Hypothalamus (tissue), 51 donors: ENCODE data around the gene TCF7.

Experiments
- DNase-seq, 51 donors: peaks; one replicate each; lab custom pipeline; 2025; lab: John Stamatoyannopoulos, UW

TCF7 gene

GRCh38 chr5:134088994-134089560 lies 25.4 kb upstream of the TCF7 start:
- no peak for DNase-seq

- no peak for DNase-seq
Observed at GRCh38 chr5:134090522-134090921, 24.0 kb upstream of the TCF7 start.

GRCh38 chr5:134091626-134092121 lies 22.8 kb upstream of the TCF7 start:
- DNase-seq: peak in 11 of 51 donors; percentile 12 to 38 (median 22)

GRCh38 chr5:134092875-134093274 lies 21.6 kb upstream of the TCF7 start:
- no peak for DNase-seq

- DNase-seq: no peak
Observed at GRCh38 chr5:134093351-134093750, 21.1 kb upstream of the TCF7 start.

GRCh38 chr5:134095293-134095692 lies 19.2 kb upstream of the TCF7 start:
- DNase-seq: no peak

- DNase-seq: no peak
Observed at GRCh38 chr5:134095887-134096589, 18.4 kb upstream of the TCF7 start.

- DNase-seq: no peak
Observed at GRCh38 chr5:134097211-134097749, 17.2 kb upstream of the TCF7 start.

GRCh38 chr5:134098690-134099089 lies 15.8 kb upstream of the TCF7 start:
- DNase-seq: no peak

GRCh38 chr5:134099288-134099872 lies 15.1 kb upstream of the TCF7 start:
- DNase-seq: no peak

- no peak for DNase-seq
Observed at GRCh38 chr5:134099939-134100282, 14.6 kb upstream of the TCF7 start.

- DNase-seq: peak in 1 of 51 donors; percentile 13
Observed at GRCh38 chr5:134100283-134101091, 14.0 kb upstream of the TCF7 start.

GRCh38 chr5:134101686-134102439 lies 12.6 kb upstream of the TCF7 start:
- peak in 44 of 51 donors; percentile 10 to 78 (median 54) for DNase-seq

- DNase-seq: no peak
Observed at GRCh38 chr5:134103397-134103796, 11.1 kb upstream of the TCF7 start.

- no peak for DNase-seq
Observed at GRCh38 chr5:134103998-134104654, 10.4 kb upstream of the TCF7 start.

- no peak for DNase-seq
Observed at GRCh38 chr5:134106991-134107701, 7.3 kb upstream of the TCF7 start.

- DNase-seq: no peak
Observed at GRCh38 chr5:134107779-134108178, 6.7 kb upstream of the TCF7 start.

GRCh38 chr5:134110382-134110781 lies 4.1 kb upstream of the TCF7 start:
- DNase-seq: no peak
